GM06990 (cell line): ENCODE data around the gene ZNF563.
"Not testable (repeated sequence)": the region's sequence is repeated elsewhere in the genome, so short reads cannot be mapped to it uniquely, and the experiment has no call there.

Experiments used
- DNase-seq: peaks from one replicate; pipeline ENCODE4 v3.0.0-alpha.2; 2011; ENCODE audit not compliant: insufficient read length; ENCODE audit errors: extremely low read depth
- H3K27me3 ChIP-seq: replicated peaks from 2 replicates; pipeline ENCODE4 v1.6.0; 2011; ENCODE audit warnings: low read length; ENCODE audit not compliant: control insufficient read depth, insufficient read depth
- H3K36me3 ChIP-seq: 2 replicates; pipeline ENCODE4 v1.5.1; 2011; ENCODE audit warnings: low read length; ENCODE audit not compliant: control insufficient read depth, insufficient read depth
- H3K4me3 ChIP-seq: replicated peaks from 2 replicates; pipeline ENCODE4 v1.5.1; 2011; ENCODE audit warnings: low read depth, mild to moderate bottlenecking, control low read depth, low read length
- TF ChIP-seq, protein P1 (sequence below): IDR thresholded peaks from 2 replicates; pipeline ENCODE4 v1.5.1; 2011; ENCODE audit warnings: low read length, control low read depth, mild to moderate bottlenecking, inconsistent platforms; ENCODE audit not compliant: insufficient read depth, poor library complexity, severe bottlenecking

The ZNF563 gene

DNA sequence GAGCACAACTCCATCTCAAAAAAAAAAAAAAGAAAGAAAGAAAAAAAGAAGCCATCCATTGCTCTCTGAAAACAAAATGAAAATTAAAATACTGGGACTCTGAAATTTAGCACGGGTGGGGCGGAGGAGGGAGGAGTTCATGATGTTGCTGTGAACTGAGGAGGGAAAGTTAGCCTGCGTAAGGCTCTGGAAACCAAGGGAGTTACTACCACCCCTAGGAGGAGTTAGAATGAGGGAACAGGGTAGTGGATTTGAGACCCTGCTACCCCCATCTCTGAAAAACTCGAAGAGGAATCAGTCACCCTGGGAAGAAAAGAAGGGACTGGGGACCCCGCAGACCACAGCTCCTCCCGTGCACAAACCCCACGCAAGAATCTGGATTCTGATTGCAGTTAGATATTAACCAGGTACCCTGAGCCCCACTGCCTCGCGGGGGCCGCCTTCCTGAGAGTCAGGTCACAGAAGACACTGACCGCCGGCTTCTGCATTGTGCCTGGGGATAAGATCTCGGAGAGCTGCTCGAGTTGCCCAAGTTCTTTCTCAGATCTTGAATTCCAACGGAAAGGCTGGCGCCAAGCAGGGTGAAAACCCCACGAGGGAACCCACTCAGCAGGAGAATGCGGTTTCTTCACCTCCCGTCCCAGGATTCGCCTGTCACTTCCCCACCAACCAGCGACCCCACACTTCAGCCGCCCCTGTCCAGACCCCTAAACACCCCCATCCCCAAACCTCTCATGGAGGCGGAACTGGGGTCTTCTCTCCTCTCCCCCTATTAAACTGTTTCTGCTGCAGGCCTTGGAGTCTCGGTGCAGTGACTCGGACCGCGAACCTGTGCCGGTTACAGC lies 31.2 kb upstream of the ZNF563 start:
- Histone ChIP-seq H3K36me3 (no peaks in the 10 kb centered on the region), H3K4me3 (peak overlapping the region; percentile 83), H3K27me3 (no peaks in the 10 kb centered on the region)
- TF ChIP-seq, protein P1, sequence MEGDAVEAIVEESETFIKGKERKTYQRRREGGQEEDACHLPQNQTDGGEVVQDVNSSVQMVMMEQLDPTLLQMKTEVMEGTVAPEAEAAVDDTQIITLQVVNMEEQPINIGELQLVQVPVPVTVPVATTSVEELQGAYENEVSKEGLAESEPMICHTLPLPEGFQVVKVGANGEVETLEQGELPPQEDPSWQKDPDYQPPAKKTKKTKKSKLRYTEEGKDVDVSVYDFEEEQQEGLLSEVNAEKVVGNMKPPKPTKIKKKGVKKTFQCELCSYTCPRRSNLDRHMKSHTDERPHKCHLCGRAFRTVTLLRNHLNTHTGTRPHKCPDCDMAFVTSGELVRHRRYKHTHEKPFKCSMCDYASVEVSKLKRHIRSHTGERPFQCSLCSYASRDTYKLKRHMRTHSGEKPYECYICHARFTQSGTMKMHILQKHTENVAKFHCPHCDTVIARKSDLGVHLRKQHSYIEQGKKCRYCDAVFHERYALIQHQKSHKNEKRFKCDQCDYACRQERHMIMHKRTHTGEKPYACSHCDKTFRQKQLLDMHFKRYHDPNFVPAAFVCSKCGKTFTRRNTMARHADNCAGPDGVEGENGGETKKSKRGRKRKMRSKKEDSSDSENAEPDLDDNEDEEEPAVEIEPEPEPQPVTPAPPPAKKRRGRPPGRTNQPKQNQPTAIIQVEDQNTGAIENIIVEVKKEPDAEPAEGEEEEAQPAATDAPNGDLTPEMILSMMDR = no peak
- peak; percentile 18 for DNase-seq

DNA sequence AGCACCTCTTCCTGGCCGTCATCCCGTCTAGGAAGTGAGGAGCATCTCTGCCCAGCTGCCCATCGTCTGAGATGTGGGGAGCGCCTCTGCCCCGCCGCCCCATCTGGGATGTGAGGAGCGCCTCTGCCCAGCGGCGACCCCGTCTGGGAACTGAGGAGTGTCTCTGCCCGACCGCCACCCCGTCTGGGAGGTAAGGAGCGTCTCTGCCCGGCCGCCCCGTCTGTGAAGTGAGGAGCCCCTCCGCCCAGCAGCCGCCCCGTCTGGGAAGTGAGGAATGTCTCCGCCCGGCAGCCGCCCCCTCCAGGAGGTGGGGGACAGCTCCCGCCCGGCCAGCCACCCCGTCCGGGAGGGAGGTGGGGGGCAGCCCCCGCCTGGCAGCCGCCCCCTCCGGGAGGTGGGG lies 28.8 kb upstream of the ZNF563 start:
- H3K4me3 ChIP-seq, H3K36me3 ChIP-seq, DNase-seq, H3K27me3 ChIP-seq: not testable (repeated sequence)

DNA sequence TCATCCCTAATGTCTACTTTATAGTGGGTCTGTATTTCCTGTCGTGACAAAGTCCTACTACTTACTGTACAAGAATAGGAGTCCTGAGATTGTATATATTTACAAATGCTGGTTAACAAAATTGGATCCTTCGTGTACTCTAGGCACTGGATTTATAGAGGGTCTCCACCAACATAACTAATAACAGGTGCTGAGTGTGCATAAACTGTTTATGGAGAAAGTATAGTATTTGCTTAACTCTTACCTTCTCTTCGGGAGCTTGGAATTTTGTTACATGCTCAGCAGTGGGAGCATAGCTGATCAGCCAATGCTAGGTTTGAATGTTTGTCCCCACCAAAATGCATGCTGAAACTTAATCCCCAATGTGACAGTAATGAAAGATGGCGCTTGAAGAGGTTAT lies 19.9 kb upstream of the ZNF563 start:
- no peak overlapping the region for H3K4me3 ChIP-seq
- TF ChIP-seq, protein P1 = no peak
- H3K36me3 ChIP-seq = peaks cover 3% of the 10 kb centered on the region; the same call in 1 of the 2 replicates
- no peak for DNase-seq
- no peaks in the 10 kb centered on the region for H3K27me3 ChIP-seq

DNA sequence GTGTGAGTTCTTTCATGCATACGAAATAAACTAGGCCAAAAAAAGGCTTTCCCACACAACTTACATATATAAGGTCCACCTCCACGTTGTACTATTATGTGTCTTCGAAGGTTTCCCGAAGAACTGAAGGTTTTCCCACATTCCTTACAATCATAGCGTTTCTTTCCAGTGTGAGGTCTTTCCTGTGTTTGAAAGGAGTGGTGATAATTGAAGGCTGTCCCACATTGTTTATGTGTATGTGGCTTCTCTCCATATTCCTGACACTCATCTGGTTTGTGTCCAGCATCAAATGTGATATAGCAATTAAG lies 17.4 kb upstream of the ZNF563 start:
- H3K27me3 ChIP-seq = no peaks in the 10 kb centered on the region
- peaks cover 3% of the 10 kb centered on the region; the same call in 1 of the 2 replicates for H3K36me3 ChIP-seq
- no peak overlapping the region for H3K4me3 ChIP-seq
- DNase-seq = no peak
- TF ChIP-seq, protein P1 = no peak

DNA sequence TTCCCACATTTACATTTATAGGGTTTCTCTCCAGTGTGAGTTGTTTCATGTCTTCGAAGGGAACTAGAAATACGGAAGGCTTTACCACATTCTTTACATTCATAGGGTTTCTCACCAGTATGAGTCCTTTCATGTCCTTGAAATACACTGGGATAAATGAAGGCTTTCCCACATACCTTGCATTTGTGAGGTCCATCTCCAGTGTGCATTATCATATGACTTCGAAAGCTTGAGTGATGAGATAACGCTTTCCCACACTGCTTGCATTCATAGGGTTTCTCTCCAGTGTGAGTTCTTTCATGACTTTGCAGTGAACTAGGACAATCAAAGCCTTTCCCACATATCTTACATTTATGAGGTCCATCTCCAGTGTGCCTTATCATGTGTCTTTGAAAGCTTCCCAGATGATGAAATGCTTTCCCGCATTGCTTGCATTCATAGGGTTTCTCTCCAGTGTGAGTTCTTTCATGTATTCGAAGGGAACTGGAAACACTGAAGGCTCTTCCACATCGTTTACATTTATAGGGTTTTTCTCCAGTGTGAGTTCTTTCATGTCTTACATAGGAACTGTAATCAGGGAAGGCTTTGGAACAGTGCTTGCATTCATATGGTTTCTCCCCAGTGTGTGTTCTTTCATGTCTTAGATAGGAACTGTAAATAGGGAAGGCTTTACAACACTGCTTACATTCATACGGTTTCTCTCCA lies 16.9 kb upstream of the ZNF563 start:
- Histone ChIP-seq H3K36me3 (peaks cover 3% of the 10 kb centered on the region; the same call in 1 of the 2 replicates), H3K27me3 (no peaks in the 10 kb centered on the region), H3K4me3 (no peak overlapping the region)
- TF ChIP-seq, protein P1 = no peak
- DNase-seq = no peak

DNA sequence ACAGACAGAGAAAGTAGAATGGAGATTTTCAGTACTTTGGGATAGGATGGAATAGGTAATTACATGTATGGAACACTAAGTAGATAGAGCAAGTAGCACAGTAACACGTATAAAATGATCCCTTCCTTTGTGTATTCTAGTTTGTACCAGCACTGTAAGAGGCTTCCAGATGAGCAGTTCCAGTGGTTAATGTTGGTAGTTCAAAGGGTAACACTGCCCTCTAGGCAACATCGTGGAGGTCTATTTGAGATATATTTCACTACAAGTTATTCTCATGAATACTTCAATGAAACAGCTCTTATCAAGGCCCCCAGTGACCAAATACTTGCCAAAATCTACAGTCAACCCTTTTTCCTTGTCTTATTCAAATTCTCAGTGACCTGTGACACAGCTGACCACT lies 13.5 kb upstream of the ZNF563 start:
- no peak for DNase-seq
- Histone ChIP-seq H3K4me3 (no peak overlapping the region), H3K27me3 (no peaks in the 10 kb centered on the region), H3K36me3 (peaks cover 3% of the 10 kb centered on the region; the same call in 1 of the 2 replicates)
- TF ChIP-seq, protein P1 = no peak
